HCT116 (cell line): ENCODE measurements around the gene ZNF519. TPM values are rescaled to one million over a fixed set of nuclear protein-coding genes. Genes with fewer than 3 reads are reported as not detected.

Experiments
- ATAC-seq: fragments of 200-7000 bp; cut with Tn5 transposase; 2 replicates; pipeline ENCODE4 v1.9.1; 2020; ENCODE audit warnings: mild to moderate bottlenecking, moderate library complexity
- BruUV-seq: library from RNA; stranded (reverse); fragments of 400-500 nt; replicated peaks from 2 replicates; lab custom pipeline; 2021; lab: Mats Ljungman, UMichigan
- CTCF ChIA-PET: fragments of 300-600 bp; sonication (Branson Sonifier 250); formaldehyde crosslinking; loops from one replicate; lab custom pipeline; 2021; ENCODE audit warnings: antibody characterized with exemption; lab: Charles Lee
- POLR2A ChIA-PET: fragments of 300-600, 350-600 bp; sonication (Branson Sonifier 250); formaldehyde crosslinking; loops from one replicate; lab custom pipeline; 2021; ENCODE audit warnings: antibody characterized with exemption; lab: Charles Lee
- RAD21 ChIA-PET, 2 experiments: fragments of 300-600 bp; sonication (Branson Sonifier 250); formaldehyde crosslinking; loops; one replicate each; lab custom pipeline; 2023; ENCODE audit warnings: low total read pairs in 2 of 2; ENCODE audit not compliant: uncharacterized antibody in 2 of 2, unreplicated experiment in 2 of 2, low non-redundant PET in 1 of 2; lab: Charles Lee
- DNase-seq: peaks from one replicate; pipeline ENCODE4 v3.0.0-alpha.2; 2010; ENCODE audit warnings: low read depth, low spot score
- H2AFZ ChIP-seq: fragments of 200-600 bp; shearing (Covaris generic), sonication (generic); 2 replicates; pipeline ENCODE4 v1.6.1; 2017; ENCODE audit warnings: low read depth, mixed run types, mixed read lengths, antibody characterized with exemption, low read length; ENCODE audit not compliant: poor library complexity, severe bottlenecking
- H3K27ac ChIP-seq: 2 replicates; pipeline ENCODE4 v1.5.1; 2012; ENCODE audit warnings: low read depth, low read length
- H3K27me3 ChIP-seq: fragments of 200-600 bp; sonication (generic); 2 replicates; pipeline ENCODE4 v1.6.1; 2016; ENCODE audit warnings: mixed run types, low read length, mixed read lengths; ENCODE audit not compliant: insufficient read depth
- H3K36me3 ChIP-seq, 2 experiments: fragments of 200-500 bp in 1 of 2; fragments of 200-600 bp in 1 of 2; sonication (Bioruptor generic) in 1 of 2; sonication (generic) in 1 of 2; 2 replicates each; pipeline versions ENCODE4 v1.5.1 to v1.6.1; 2014 to 2016; ENCODE audit warnings: low read length in 2 of 2, inconsistent platforms in 1 of 2, mixed read lengths in 1 of 2, mixed run types in 1 of 2; ENCODE audit not compliant: insufficient read depth in 2 of 2, control insufficient read depth in 1 of 2
- H3K4me1 ChIP-seq, 2 experiments: fragments of 200-600 bp in 1 of 2; sonication (generic) in 1 of 2; 2 replicates each; pipeline versions ENCODE4 v1.5.1 to v1.6.1; 2012 to 2017; ENCODE audit warnings: low read length in 2 of 2, inconsistent platforms in 1 of 2, mild to moderate bottlenecking in 1 of 2, mixed read lengths in 1 of 2, mixed run types in 1 of 2, moderate library complexity in 1 of 2; ENCODE audit not compliant: insufficient read depth in 2 of 2, control insufficient read depth in 1 of 2
- H3K4me2 ChIP-seq: fragments of 200-600 bp; sonication (generic); 2 replicates; pipeline ENCODE4 v1.6.1; 2017; ENCODE audit warnings: mixed run types, low read length, mixed read lengths
- H3K4me3 ChIP-seq, 2 experiments: fragments of 200-600 bp in 1 of 2; sonication (generic) in 1 of 2; replicated peaks in 1 of 2; 2 replicates each; pipeline ENCODE4 v1.5.1; 2011 to 2016; ENCODE audit warnings: low read length in 2 of 2, control low read depth in 1 of 2, low read depth in 1 of 2, mild to moderate bottlenecking in 1 of 2, mixed read lengths in 1 of 2, mixed run types in 1 of 2
- H3K79me2 ChIP-seq: fragments of 200-600 bp; sonication (generic); 2 replicates; pipeline ENCODE4 v1.6.1; 2017; ENCODE audit warnings: mild to moderate bottlenecking, mixed run types, low read length, moderate library complexity, mixed read lengths; ENCODE audit not compliant: insufficient read depth
- H3K9ac ChIP-seq: fragments of 200-600 bp; sonication (generic); 2 replicates; pipeline ENCODE4 v1.6.1; 2016; ENCODE audit warnings: low read length, mixed read lengths
- H3K9me2 ChIP-seq: fragments of 200-600 bp; sonication (generic), shearing (Covaris generic); 2 replicates; pipeline ENCODE4 v1.6.1; 2017; ENCODE audit warnings: mixed run types, mild to moderate bottlenecking, moderate library complexity; ENCODE audit not compliant: insufficient read depth
- H3K9me3 ChIP-seq, 2 experiments: fragments of 200-500 bp in 1 of 2; fragments of 200-600 bp in 1 of 2; sonication (Bioruptor generic) in 1 of 2; sonication (generic) in 1 of 2; 2 replicates each; pipeline ENCODE4 v1.6.1; 2014 to 2017; ENCODE audit warnings: low read length in 2 of 2, mixed read lengths in 2 of 2, inconsistent platforms in 1 of 2, low read depth in 1 of 2, mild to moderate bottlenecking in 1 of 2, mixed run types in 1 of 2, moderate library complexity in 1 of 2; ENCODE audit not compliant: control insufficient read depth in 1 of 2, insufficient read depth in 1 of 2
- H4K20me1 ChIP-seq: fragments of 200-600 bp; sonication (generic), shearing (Covaris generic); 2 replicates; pipeline ENCODE4 v1.6.1; 2017; ENCODE audit warnings: mixed run types, mild to moderate bottlenecking, moderate library complexity; ENCODE audit not compliant: insufficient read depth
- CBX3 ChIP-seq: IDR thresholded peaks from 2 replicates; pipeline ENCODE4 v1.6.1; 2012; ENCODE audit warnings: low read depth
- EGR1 ChIP-seq: IDR thresholded peaks from 2 replicates; pipeline ENCODE4 v1.6.1; 2012; ENCODE audit warnings: low read depth
- ELF1 ChIP-seq: IDR thresholded peaks from 2 replicates; pipeline ENCODE4 v1.6.1; 2012; ENCODE audit warnings: low read depth, borderline replicate concordance
- EZH2phosphoT487 ChIP-seq: fragments of 200-600 bp; IDR thresholded peaks from 2 replicates; pipeline ENCODE4 v1.6.1; 2018; ENCODE audit warnings: antibody characterized with exemption, borderline replicate concordance
- FOSL1 ChIP-seq: IDR thresholded peaks from 2 replicates; pipeline ENCODE4 v1.6.1; 2012; ENCODE audit warnings: low read depth
- POLR2AphosphoS5 ChIP-seq: IDR thresholded peaks from 2 replicates; pipeline ENCODE4 v1.6.1; 2011; ENCODE audit warnings: mild to moderate bottlenecking, low read depth, low read length, moderate library complexity
- SP1 ChIP-seq: IDR thresholded peaks from 2 replicates; pipeline ENCODE4 v1.6.1; 2012; ENCODE audit warnings: low read depth
- SRF ChIP-seq: IDR thresholded peaks from 2 replicates; pipeline ENCODE4 v1.6.1; 2012; ENCODE audit warnings: low read depth
- YY1 ChIP-seq: IDR thresholded peaks from 2 replicates; pipeline ENCODE4 v1.6.1; 2011; ENCODE audit warnings: low read length, low read depth, moderate library complexity, mild to moderate bottlenecking; ENCODE audit not compliant: insufficient replicate concordance; ENCODE audit errors: extremely low read depth
- ZFX ChIP-seq: fragments of 450-650 bp; IDR thresholded peaks from 2 replicates; pipeline ENCODE4 v1.6.1; 2017
- ZNF274 ChIP-seq: fragments of 200-500 bp; sonication (Bioruptor generic); IDR thresholded peaks from 2 replicates; pipeline ENCODE4 v1.6.1; 2014; ENCODE audit warnings: mild to moderate bottlenecking, low read depth, low read length, inconsistent platforms
- intact Hi-C: fragments of 100-400 bp; cut with micrococcal nuclease; formaldehyde crosslinking; loops from 2 replicates; pipeline ENCODE4 v1.10.0; 2022
- total RNA-seq: library from RNA; stranded (reverse); gene quantifications from one replicate; pipeline ENCODE4 v1.2.1, GENCODE V29; 2021; ENCODE audit not compliant: unreplicated experiment
- TF ChIP-seq, protein P1 (sequence below), 3 experiments: fragments of 200-600 bp in 1 of 3; sonication (generic) in 1 of 3; IDR thresholded peaks in 2 of 3; conservative IDR thresholded peaks in 1 of 3; 2 replicates each; pipeline ENCODE4 v1.5.1; 2012 to 2017; ENCODE audit warnings: low read depth in 2 of 3, low read length in 2 of 3, antibody characterized with exemption in 1 of 3, borderline replicate concordance in 1 of 3, control low read depth in 1 of 3, mild to moderate bottlenecking in 1 of 3, mixed read lengths in 1 of 3, mixed run types in 1 of 3, moderate library complexity in 1 of 3; ENCODE audit not compliant: insufficient read depth in 1 of 3
- TF ChIP-seq, protein P2 (sequence below): IDR thresholded peaks from 2 replicates; pipeline ENCODE4 v1.6.1; 2012
- TF ChIP-seq, protein P3 (sequence below): IDR thresholded peaks from 2 replicates; pipeline ENCODE4 v1.6.1; 2012
- TF ChIP-seq, protein P4 (sequence below): IDR thresholded peaks from 2 replicates; pipeline ENCODE4 v1.6.1; 2011; ENCODE audit warnings: mild to moderate bottlenecking, low read length, moderate library complexity; ENCODE audit not compliant: insufficient replicate concordance; ENCODE audit errors: extremely low read depth
- TF ChIP-seq, protein P5 (sequence below): IDR thresholded peaks from 2 replicates; pipeline ENCODE4 v1.6.1; 2012; ENCODE audit warnings: low read depth

ZNF519 gene
- total RNA-seq, 1 experiment from 2014 or later = 6.5 TPM

DNA sequence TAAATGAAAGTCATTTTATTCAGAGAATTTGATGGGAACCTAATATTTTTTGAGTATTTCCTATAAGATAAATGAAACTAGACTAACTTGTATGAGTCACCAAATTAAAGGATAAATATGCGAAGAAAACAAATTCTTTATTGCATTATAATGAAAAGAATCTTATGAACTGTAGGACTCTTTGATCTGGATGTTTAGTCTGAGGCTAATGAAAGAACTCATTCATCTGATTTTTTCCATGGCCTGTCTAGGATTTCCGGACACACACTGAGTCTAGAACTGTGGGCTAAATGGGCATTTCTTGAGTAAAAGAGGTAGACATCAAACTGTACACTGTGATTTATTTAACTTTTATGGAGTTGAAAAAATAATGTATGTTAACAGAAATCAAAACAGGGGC is 43.0 kb downstream of the ZNF519 start:
- Histone ChIP-seq H3K4me3 (no peak overlapping the region), H3K36me3 (no peaks in the 10 kb centered on the region), H3K4me2 (no peak overlapping the region), H3K4me1 (peaks cover 0 to 5% of the 10 kb centered on the region in 2 experiments; a peak in 1 of 4 replicates), H4K20me1 (no peaks in the 10 kb centered on the region), H2AFZ (no peak overlapping the region), H3K27me3 (no peaks in the 10 kb centered on the region), H3K9me3 (no peaks in the 10 kb centered on the region), H3K79me2 (no peaks in the 10 kb centered on the region), H3K9ac (no peak overlapping the region), H3K27ac (no peak overlapping the region), H3K9me2 (no peaks in the 10 kb centered on the region)
- intact Hi-C loops = no loop called here
- BruUV-seq = no TSS peak
- CTCF ChIA-PET = no interaction called here
- RAD21 ChIA-PET = no interaction called here
- TF ChIP-seq SP1 = no peak
- no peak for TF ChIP-seq ZNF274
- no peak for TF ChIP-seq EZH2phosphoT487
- no peak for TF ChIP-seq YY1
- TF ChIP-seq, protein P1, sequence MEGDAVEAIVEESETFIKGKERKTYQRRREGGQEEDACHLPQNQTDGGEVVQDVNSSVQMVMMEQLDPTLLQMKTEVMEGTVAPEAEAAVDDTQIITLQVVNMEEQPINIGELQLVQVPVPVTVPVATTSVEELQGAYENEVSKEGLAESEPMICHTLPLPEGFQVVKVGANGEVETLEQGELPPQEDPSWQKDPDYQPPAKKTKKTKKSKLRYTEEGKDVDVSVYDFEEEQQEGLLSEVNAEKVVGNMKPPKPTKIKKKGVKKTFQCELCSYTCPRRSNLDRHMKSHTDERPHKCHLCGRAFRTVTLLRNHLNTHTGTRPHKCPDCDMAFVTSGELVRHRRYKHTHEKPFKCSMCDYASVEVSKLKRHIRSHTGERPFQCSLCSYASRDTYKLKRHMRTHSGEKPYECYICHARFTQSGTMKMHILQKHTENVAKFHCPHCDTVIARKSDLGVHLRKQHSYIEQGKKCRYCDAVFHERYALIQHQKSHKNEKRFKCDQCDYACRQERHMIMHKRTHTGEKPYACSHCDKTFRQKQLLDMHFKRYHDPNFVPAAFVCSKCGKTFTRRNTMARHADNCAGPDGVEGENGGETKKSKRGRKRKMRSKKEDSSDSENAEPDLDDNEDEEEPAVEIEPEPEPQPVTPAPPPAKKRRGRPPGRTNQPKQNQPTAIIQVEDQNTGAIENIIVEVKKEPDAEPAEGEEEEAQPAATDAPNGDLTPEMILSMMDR (IDR thresholded peaks at IDR 0.05 in 2 of 3, conservative IDR thresholded peaks at IDR 0.05 in 1 of 3; ENCODE audit: borderline replicate concordance in 1 of 3, insufficient read depth in 1 of 3, low read depth in 2 of 3, low read length in 2 of 3) = no peak
- TF ChIP-seq POLR2AphosphoS5 = no peak
- TF ChIP-seq CBX3 = no peak
- TF ChIP-seq, protein P2, sequence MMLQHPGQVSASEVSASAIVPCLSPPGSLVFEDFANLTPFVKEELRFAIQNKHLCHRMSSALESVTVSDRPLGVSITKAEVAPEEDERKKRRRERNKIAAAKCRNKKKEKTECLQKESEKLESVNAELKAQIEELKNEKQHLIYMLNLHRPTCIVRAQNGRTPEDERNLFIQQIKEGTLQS = no peak
- TF ChIP-seq, protein P3, sequence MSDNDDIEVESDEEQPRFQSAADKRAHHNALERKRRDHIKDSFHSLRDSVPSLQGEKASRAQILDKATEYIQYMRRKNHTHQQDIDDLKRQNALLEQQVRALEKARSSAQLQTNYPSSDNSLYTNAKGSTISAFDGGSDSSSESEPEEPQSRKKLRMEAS = no peak
- no peak for TF ChIP-seq FOSL1
- TF ChIP-seq SRF = no peak
- TF ChIP-seq, protein P4, sequence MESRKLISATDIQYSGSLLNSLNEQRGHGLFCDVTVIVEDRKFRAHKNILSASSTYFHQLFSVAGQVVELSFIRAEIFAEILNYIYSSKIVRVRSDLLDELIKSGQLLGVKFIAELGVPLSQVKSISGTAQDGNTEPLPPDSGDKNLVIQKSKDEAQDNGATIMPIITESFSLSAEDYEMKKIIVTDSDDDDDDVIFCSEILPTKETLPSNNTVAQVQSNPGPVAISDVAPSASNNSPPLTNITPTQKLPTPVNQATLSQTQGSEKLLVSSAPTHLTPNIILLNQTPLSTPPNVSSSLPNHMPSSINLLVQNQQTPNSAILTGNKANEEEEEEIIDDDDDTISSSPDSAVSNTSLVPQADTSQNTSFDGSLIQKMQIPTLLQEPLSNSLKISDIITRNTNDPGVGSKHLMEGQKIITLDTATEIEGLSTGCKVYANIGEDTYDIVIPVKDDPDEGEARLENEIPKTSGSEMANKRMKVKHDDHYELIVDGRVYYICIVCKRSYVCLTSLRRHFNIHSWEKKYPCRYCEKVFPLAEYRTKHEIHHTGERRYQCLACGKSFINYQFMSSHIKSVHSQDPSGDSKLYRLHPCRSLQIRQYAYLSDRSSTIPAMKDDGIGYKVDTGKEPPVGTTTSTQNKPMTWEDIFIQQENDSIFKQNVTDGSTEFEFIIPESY = no peak
- TF ChIP-seq, protein P5, sequence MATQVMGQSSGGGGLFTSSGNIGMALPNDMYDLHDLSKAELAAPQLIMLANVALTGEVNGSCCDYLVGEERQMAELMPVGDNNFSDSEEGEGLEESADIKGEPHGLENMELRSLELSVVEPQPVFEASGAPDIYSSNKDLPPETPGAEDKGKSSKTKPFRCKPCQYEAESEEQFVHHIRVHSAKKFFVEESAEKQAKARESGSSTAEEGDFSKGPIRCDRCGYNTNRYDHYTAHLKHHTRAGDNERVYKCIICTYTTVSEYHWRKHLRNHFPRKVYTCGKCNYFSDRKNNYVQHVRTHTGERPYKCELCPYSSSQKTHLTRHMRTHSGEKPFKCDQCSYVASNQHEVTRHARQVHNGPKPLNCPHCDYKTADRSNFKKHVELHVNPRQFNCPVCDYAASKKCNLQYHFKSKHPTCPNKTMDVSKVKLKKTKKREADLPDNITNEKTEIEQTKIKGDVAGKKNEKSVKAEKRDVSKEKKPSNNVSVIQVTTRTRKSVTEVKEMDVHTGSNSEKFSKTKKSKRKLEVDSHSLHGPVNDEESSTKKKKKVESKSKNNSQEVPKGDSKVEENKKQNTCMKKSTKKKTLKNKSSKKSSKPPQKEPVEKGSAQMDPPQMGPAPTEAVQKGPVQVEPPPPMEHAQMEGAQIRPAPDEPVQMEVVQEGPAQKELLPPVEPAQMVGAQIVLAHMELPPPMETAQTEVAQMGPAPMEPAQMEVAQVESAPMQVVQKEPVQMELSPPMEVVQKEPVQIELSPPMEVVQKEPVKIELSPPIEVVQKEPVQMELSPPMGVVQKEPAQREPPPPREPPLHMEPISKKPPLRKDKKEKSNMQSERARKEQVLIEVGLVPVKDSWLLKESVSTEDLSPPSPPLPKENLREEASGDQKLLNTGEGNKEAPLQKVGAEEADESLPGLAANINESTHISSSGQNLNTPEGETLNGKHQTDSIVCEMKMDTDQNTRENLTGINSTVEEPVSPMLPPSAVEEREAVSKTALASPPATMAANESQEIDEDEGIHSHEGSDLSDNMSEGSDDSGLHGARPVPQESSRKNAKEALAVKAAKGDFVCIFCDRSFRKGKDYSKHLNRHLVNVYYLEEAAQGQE = no peak
- TF ChIP-seq ZFX = no peak
- TF ChIP-seq EGR1 = no peak
- TF ChIP-seq ELF1 = no peak
- ATAC-seq = no peak
- POLR2A ChIA-PET = no interaction called here
- DNase-seq = no peak
